Right cardiac atrium (tissue), 5 donors: ENCODE results near the gene CALR. TPM values are rescaled to one million over a fixed set of nuclear protein-coding genes. Genes with fewer than 3 reads are reported as not detected.
"Not testable (repeated sequence)": the region's sequence is repeated elsewhere in the genome, so short reads cannot be mapped to it uniquely, and the experiment has no call there.

Experiments
- ATAC-seq, 2 donors: fragments of 200-7000 bp; cut with Tn5 transposase; one replicate each; pipeline versions ENCODE4 v1.8.0 to v1.9.1; 2020; ENCODE audit warnings: moderate library complexity in 2 of 2, mild to moderate bottlenecking in 1 of 2
- DNase-seq, 3 donors: peaks; one replicate each; pipeline ENCODE4 v3.0.0-alpha.2; 2020
- H3K27ac ChIP-seq: one replicate; pipeline ENCODE4 v1.5.1; 2013; ENCODE audit warnings: mild to moderate bottlenecking, low read length, control low read depth, moderate library complexity
- H3K27me3 ChIP-seq: one replicate; pipeline ENCODE4 v1.6.1; 2013; ENCODE audit not compliant: control insufficient read depth, insufficient read depth
- H3K4me1 ChIP-seq: one replicate; pipeline ENCODE4 v1.6.1; 2013; ENCODE audit warnings: low read length; ENCODE audit not compliant: control insufficient read depth, insufficient read depth
- H3K4me3 ChIP-seq: one replicate; pipeline ENCODE4 v1.5.1; 2013; ENCODE audit warnings: low read length, control low read depth
- H3K9me3 ChIP-seq: one replicate; pipeline ENCODE4 v1.6.1; 2013; ENCODE audit warnings: low read length; ENCODE audit not compliant: control insufficient read depth
- WGBS: extraction: QIAGEN DNeasy Blood & Tissue Kit; methylation state at CpG from one replicate; pipeline ENCODE4 v1.1.7; 2013; 5-methylcytosine and 5-hydroxymethylcytosine counted together
- intact Hi-C, 4 donors: fragments of 100-400 bp; cut with DNase I; formaldehyde crosslinking; loops; one replicate each; pipeline versions ENCODE4 v1.11.0 to v1.14.0; 2022 to 2023
- long read RNA-seq, 4 donors: library from polyadenylated mRNA; unstranded; transcript quantifications; one replicate each; pipeline ENCODE4 v2.0.0, GENCODE V29; 2020 to 2021
- polyA plus RNA-seq: library from polyadenylated mRNA; stranded (reverse); fragments of 200-250 nt; gene quantifications from one replicate; pipeline ENCODE4 v1.2.3, GENCODE V29; 2013
- total RNA-seq, 4 donors: library from RNA; stranded (reverse); fragmentation: NEBNext Ultra II Directional; extraction: Animal tissue kit (Norgen Biotek cat#: 25700); gene quantifications; one replicate each; pipeline ENCODE4 v1.2.1, GENCODE V29; 2021
- donor health status: healthy with polysubstance abuse.
- donor health status: DM: no; HTN: yes; CAD: no.
- donor health status: DM: no; HTN: no; CAD: no.
- donor health status: DM: no; HTN: yes; CAD: no; lungs with severe emphysema.
- donor health status: DM: yes; HTN: yes; CAD: no.

The CALR gene
- total RNA-seq, result 100 to 1,000 TPM; 314 to 703 (median 631) TPM
- 374 TPM for polyA plus RNA-seq
- long read RNA-seq, donor 1, transcript CALR-201 (9 exons, 1,903 nt), result major isoform, 349 of 415 reads
- long read RNA-seq, donor 1, partial matches to known transcripts, result 51 of 415 reads
- long read RNA-seq, donor 1, other reads (novel, unspliced or antisense), result 13 of 415 reads
- long read RNA-seq, donor 2, transcript CALR-201 (9 exons, 1,903 nt), result major isoform, 341 of 382 reads
- long read RNA-seq, donor 2, partial matches to known transcripts, result 25 of 382 reads
- long read RNA-seq, donor 2, other reads (novel, unspliced or antisense), result 16 of 382 reads
- long read RNA-seq, donor 3, transcript CALR-201 (9 exons, 1,903 nt), result major isoform, 944 of 1,067 reads
- long read RNA-seq, donor 3, partial matches to known transcripts, result 61 of 1,067 reads
- long read RNA-seq, donor 3, other reads (novel, unspliced or antisense), result 62 of 1,067 reads
- long read RNA-seq, donor 4, transcript CALR-201 (9 exons, 1,903 nt), result major isoform, 194 of 218 reads
- long read RNA-seq, donor 4, partial matches to known transcripts, result 12 of 218 reads
- long read RNA-seq, donor 4, other reads (novel, unspliced or antisense), result 12 of 218 reads

GRCh38 chr19:12937927-12938778 lies at the start of gene CALR:
TSS of gene CALR (plus strand) at chr19:12938609. CDS start at chr19:12938680, 71 bp downstream.
- Histone ChIP-seq H3K4me3 (peak within 1 kb of the TSS; percentile 73), H3K4me1 (peaks cover 10% of the 10 kb centered on the region), H3K9me3 (no peaks in the 10 kb centered on the region), H3K27ac (peak within 1 kb of the TSS; percentile 83), H3K27me3 (no peaks in the 10 kb centered on the region)
- under 1% methylated on average over 63 of the region's 63 CpGs for WGBS
- ATAC-seq (peak; percentile 95 to 96), DNase-seq (peak; percentile 99 to 100 (median 100))
- intact Hi-C loops, result no loop called here

GRCh38 chr19:12890299-12890786 lies 48.1 kb upstream of the CALR start:
- peak in 1 of 3 donors; percentile 48 for DNase-seq
- peak overlapping the region; percentile 88 for H3K27ac ChIP-seq
- H3K4me3 ChIP-seq, ATAC-seq, intact Hi-C loops, H3K9me3 ChIP-seq, H3K4me1 ChIP-seq, H3K27me3 ChIP-seq: not testable (repeated sequence)
- 40% methylated on average over 10 of the region's 10 CpGs for WGBS

- Histone ChIP-seq H3K27ac (peak within 1 kb of the TSS; percentile 88), H3K4me3 (peak within 1 kb of the TSS; percentile 63), H3K9me3 (no peaks in the 10 kb centered on the region), H3K4me1 (peaks cover 6% of the 10 kb centered on the region), H3K27me3 (no peaks in the 10 kb centered on the region)
- intact Hi-C loops, result no loop called here
- WGBS, result under 1% methylated on average over 49 of the region's 49 CpGs
- DNase-seq (peak; percentile 98 to 99 (median 98)), ATAC-seq (peak; percentile 99)
Observed at GRCh38 chr19:12890787-12891552, 47.4 kb upstream of the CALR start, which contains the start of gene GCDH. TSS of gene GCDH (plus strand) at chr19:12891160. CDS start at chr19:12891305, 145 bp downstream.

- no peak overlapping the region for H3K27ac ChIP-seq
- no peak for ATAC-seq
- DNase-seq, result peak in 1 of 3 donors; percentile 63
- peak overlapping the region; percentile 63 for H3K4me3 ChIP-seq
- intact Hi-C loops, result no loop called here
- H3K27me3 ChIP-seq, result no peaks in the 10 kb centered on the region
- no peaks in the 10 kb centered on the region for H3K9me3 ChIP-seq
- H3K4me1 ChIP-seq, result peaks cover 6% of the 10 kb centered on the region
- 7% methylated on average over 26 of the region's 26 CpGs for WGBS
Observed at GRCh38 chr19:12891553-12892021, 46.8 kb upstream of the CALR start.

GRCh38 chr19:12893582-12893981 lies 44.8 kb upstream of the CALR start:
- no peak for ATAC-seq
- DNase-seq, result peak in 1 of 3 donors; percentile 59
- intact Hi-C loops, result no loop called here
- Histone ChIP-seq H3K27me3 (no peaks in the 10 kb centered on the region), H3K4me3 (no peak overlapping the region), H3K27ac (no peak overlapping the region), H3K4me1 (peaks cover 6% of the 10 kb centered on the region), H3K9me3 (no peaks in the 10 kb centered on the region)
- WGBS, result 94% methylated on average over 5 of the region's 5 CpGs

DNA sequence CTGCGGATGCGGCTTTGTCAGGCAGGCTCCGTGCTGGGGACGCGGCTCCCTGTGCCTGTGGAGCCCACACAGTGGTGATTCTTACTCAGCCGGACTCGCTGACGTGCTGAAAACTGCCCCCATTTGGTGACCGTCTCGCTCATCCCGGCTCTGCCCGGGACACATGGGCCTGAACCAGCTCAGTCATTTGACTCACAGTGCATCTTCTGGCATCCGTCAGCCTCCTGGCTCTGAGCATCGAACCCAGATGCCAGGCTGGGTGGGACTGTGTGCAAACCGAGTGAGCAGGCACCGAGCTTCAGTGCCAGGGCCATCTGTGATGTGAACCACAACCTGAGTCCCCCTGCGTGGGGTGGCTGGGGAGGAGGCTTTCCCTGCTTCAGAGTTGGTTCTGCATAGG lies 41.9 kb upstream of the CALR start:
- intact Hi-C loops, result no loop called here
- Histone ChIP-seq H3K9me3 (no peaks in the 10 kb centered on the region), H3K4me3 (no peak overlapping the region), H3K27me3 (no peaks in the 10 kb centered on the region), H3K4me1 (peaks cover 5% of the 10 kb centered on the region), H3K27ac (no peak overlapping the region)
- ATAC-seq (no peak), DNase-seq (no peak)
- whole genome bisulfite sequencing, result 97% methylated on average over 17 of the region's 17 CpGs

- no peak overlapping the region for H3K27ac ChIP-seq
- H3K4me1 ChIP-seq, result no peaks in the 10 kb centered on the region
- WGBS, result 91% methylated on average over 10 of the region's 10 CpGs
- no peaks in the 10 kb centered on the region for H3K9me3 ChIP-seq
- no peak for ATAC-seq
- no peak for DNase-seq
- intact Hi-C loops, result no loop called here
- H3K4me3 ChIP-seq, result no peak overlapping the region
- no peaks in the 10 kb centered on the region for H3K27me3 ChIP-seq
Observed at GRCh38 chr19:12899891-12900518, 38.4 kb upstream of the CALR start.

DNA sequence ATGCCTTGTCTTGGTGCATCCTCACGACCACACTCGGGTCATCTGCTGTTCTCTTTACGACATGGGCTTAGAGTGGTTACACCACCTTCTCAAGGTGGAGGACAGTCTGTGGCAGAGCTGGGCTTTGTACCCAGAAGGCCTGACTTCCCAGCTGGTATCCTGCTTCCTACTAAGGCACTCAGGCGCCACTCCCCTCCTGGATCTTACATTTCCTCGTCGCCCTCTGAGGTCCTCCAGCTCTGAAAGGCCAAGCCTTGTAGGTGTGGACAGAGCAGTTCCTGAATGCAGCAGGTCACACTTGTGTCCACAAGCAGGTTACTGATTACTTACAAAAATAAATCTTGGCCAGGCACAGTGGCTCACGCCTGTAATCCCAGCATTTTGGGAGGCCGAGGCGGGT lies 31.2 kb upstream of the CALR start:
- Histone ChIP-seq H3K9me3 (no peaks in the 10 kb centered on the region), H3K27ac (no peak overlapping the region), H3K27me3 (no peaks in the 10 kb centered on the region), H3K4me3 (no peak overlapping the region), H3K4me1 (no peaks in the 10 kb centered on the region)
- intact Hi-C loops, result no loop called here
- 90% methylated on average over 9 of the region's 9 CpGs for WGBS
- no peak for DNase-seq
- ATAC-seq, result peak in 1 of 2 donors; percentile 25

DNA sequence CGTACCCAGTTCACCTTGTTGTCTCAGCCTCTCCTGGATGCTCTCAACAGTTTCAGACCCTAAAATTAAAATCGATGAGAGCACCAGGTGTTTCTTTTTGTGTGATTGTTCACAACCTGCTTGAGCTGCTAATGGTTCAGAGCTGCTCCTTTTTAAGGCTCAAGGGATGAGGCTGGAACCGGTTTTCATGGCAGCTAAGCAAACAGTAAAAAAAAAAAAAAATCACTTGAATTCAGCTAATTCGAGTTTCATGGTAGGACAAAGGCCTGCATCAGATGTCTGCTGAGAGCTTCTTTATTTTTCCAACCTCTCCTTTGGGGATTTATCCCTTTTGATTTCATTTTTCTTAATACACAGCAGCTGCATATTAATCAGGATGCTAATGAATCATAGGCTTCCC lies 25.8 kb upstream of the CALR start:
- Histone ChIP-seq H3K27ac (no peak overlapping the region), H3K4me3 (no peak overlapping the region), H3K9me3 (no peaks in the 10 kb centered on the region), H3K27me3 (no peaks in the 10 kb centered on the region), H3K4me1 (no peaks in the 10 kb centered on the region)
- intact Hi-C loops, result no loop called here
- 37% methylated on average over 4 of the region's 4 CpGs for WGBS
- ATAC-seq (no peak), DNase-seq (no peak)
